Activated T-cell treated with anti-CD3 and anti-CD28 coated beads for 4 hours (primary cell): Measurements from ENCODE around the gene CALCOCO2.

Source experiments
- DNase-seq: peaks from one replicate; pipeline ENCODE4 v3.0.0-alpha.2; 2020

The CALCOCO2 gene

GRCh38 chr17:48873696-48874443, 43.0 kb downstream of the CALCOCO2 start:
- no peak for DNase-seq

- DNase-seq: peak; percentile 40
Observed at GRCh38 chr17:48878920-48879898, 48.4 kb downstream of the CALCOCO2 start.

DNA sequence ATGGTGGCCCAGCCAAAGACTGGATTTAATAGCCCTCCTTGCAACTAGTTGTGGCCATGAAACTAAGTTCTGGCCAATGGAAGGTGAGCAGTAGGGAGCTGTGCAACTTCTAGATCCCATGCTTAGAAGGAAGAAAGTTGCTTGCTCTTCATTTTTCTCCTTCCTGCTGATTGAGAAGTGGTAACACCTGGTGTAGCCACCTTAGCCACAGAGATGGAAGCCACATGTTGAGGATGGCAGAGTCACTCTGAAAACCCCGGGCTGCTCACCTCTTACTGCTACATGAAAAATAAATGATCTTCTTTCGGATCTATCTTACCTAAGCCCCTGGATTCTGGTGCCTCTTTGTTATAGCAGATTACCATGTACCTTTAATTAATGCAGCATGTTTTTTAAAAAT, 51.4 kb downstream of the CALCOCO2 start:
- no peak for DNase-seq

DNA sequence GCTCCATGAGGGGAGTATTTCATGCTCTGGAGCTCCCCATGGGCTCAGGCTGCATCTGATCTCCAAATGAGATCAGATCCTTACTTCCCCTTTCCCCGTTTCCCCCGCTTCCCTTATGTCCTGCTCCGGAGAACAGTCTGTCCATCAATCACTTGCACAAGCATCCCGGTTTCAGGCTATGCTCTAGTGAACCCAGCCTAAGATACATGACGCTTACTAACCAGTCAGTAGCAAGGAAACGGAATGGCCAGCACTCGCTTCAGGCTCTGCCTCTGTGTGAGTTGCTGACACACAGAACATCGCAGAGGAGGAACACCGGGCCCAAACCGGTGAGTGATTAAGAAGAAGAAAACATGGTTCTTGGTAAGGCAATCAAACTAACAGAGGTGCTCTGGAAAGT, 52.3 kb downstream of the CALCOCO2 start:
- no peak for DNase-seq

DNA sequence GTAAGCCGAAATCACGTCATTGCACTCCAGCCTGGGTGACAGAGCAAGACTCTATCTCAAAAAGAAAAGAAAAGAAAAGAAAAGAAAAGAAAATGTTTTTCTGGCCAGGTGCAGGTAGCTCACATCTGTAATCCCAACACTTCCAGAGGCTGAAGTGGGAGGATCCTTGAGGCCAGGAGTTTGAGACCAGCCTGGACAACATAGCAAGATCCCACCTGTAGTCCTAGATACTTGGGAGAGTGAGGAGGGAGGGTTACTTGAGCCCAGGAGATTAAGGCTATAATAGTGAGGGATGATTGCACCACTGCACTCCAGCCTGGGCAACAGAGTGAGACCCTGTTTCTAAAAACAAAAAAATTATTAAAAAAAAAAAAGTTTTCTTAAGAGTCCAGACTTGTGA, 59.3 kb downstream of the CALCOCO2 start:
- DNase-seq: no peak

- no peak for DNase-seq
Observed at GRCh38 chr17:48892940-48893645, 62.3 kb downstream of the CALCOCO2 start.

- no peak for DNase-seq
Observed at GRCh38 chr17:48893646-48894508, 63.0 kb downstream of the CALCOCO2 start.

DNA sequence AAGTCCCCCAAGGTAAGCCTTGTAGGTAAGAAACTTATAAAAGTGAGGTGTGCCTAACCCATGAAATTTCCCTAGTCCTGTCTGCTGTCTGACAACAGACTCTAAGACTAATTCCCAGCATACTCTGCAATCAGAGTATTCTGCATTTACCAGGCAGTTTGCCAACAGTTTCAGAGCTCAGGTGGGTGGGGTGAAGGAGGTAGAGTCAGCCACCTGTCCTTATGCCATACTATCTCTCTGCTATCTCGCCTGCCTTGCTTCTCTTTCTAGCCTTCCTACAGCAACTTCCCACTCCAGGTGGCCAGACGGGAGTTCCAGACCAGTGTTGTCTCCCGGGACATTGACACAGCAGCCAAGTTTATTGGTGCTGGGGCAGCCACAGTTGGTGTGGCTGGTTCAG, 64.1 kb downstream of the CALCOCO2 start:
- no peak for DNase-seq

- no peak for DNase-seq
Observed at GRCh38 chr17:48901241-48901640, 70.4 kb downstream of the CALCOCO2 start.

DNA sequence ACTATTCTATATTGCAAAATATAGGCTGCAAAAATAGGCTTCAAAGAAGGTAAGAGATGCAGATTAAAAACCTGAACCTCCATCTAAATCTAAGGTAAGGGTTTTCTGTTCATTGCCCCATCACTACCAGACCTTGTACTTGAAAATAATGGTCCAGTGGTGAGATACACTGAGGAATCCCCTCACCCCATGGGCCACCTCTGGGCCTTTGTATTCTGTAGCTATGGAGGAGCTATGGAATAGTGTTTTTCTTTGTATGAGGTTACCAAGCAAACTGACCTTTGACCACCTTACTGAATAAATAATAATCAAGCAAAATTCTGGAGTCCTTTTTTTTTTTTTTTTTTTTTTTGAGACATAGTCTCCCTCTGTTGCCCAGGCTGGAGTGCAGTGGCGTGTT, 72.6 kb downstream of the CALCOCO2 start:
- DNase-seq: no peak

- DNase-seq: no peak
Observed at GRCh38 chr17:48904428-48904827, 73.6 kb downstream of the CALCOCO2 start.

DNA sequence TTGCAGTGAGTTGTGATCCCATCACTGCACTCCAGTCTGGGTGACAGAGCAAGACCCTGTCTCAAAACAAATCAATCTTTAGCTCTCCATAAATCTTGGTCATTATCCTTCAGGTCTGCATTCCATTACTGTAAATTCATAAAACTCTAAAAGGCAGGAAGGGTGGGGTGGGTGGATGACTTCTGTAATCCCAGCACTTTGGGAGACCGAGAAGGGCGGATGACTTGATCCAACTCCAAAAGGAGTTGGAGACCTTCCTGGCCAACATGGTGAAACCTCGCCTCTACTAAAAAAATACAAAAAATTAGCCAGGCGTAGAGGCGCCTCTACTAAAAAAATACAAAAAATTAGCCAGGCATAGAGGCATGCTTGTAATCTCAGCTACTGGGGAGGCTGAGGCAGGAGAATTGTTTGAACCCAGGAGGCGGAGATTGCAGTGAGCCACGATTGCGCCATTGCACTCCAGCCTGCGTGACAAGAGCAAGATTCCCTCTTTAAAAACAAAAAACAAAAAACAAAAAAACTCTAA, 75.2 kb downstream of the CALCOCO2 start:
- DNase-seq: no peak

GRCh38 chr17:48907713-48908046, 76.8 kb downstream of the CALCOCO2 start:
- no peak for DNase-seq

DNA sequence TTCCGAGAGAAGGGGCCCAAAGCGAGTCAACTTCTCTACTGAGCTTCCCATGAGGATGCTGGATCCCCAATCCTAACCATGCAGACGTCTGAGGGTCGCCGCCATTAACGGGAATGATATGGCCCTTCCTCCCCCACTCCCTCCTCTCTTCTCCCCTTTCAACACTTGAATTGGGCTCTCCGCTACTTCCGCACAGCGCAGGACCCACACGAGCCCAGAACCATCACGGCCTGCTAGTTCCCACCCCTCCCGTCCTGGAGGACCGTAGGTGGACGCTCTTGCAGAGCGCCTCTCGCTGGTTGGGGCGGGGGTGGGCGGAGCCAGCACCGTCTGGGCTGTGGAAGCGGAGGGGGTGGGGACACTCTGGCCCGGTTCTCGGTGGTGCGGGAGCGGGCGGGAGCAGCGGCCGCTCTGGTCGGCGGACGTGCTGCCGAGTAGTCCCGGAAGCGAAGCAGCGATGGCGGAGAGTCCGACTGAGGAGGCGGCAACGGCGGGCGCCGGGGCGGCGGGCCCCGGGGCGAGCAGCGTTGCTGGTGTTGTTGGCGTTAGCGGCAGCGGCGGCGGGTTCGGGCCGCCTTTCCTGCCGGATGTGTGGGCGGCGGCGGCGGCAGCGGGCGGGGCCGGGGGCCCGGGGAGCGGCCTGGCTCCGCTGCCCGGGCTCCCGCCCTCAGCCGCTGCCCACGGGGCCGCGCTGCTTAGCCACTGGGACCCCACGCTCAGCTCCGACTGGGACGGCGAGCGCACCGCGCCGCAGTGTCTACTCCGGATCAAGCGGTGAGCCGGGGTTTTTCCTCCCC, 77.4 kb downstream of the CALCOCO2 start, which contains the start of gene UBE2Z:
Gene UBE2Z (plus strand): TSS at position 361 of the 797 bp plus-strand sequence. CDS start 97 bp downstream, at position 458.
- peak; percentile 83 for DNase-seq

GRCh38 chr17:48908853-48909394, 78.1 kb downstream of the CALCOCO2 start:
- peak; percentile 92 for DNase-seq

DNA sequence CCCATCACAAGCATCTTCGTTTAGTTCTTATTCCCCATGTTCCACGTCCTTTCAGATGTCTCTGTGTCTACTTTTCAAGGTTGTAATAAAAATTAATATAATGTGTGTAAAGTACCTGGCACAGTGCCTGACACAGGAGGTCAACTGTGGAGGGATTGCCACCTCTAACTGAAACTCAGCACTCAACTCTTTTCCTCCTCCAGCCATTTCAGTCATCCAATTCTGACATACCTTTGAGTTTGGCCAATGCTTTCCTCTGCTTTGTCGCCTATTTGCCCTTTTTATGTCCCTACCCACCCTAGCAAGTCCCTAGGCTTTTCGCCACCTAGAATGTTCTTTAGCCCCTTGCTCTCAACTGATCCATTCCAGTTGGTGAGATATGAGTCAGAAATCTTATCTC, 78.9 kb downstream of the CALCOCO2 start:
- DNase-seq: no peak

- DNase-seq: no peak
Observed at GRCh38 chr17:48910370-48910769, 79.5 kb downstream of the CALCOCO2 start.

DNA sequence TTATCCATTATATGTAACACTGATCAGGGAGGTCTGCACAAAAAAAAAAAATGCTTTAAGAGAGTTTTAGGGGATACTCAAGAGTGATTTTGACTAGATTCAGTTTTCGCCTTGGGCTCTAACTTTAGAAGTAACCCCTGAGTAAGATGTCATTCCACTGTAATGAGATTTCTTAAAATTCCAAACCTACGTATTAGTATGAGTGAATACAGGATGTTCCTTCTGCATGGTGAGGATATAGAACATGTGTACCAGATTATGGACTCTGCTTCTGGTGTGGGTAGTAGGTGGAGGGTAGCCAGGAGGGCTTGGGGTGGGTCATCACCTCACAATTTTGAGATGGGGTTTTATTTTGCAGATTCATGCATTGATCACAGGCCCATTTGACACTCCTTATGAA, 81.6 kb downstream of the CALCOCO2 start:
- DNase-seq: no peak
